Loucy (cell line): ENCODE results near the gene RNF38.

ENCODE experiments used
- H2AFZ ChIP-seq: fragments of 200-600 bp; sonication (generic); 2 replicates; pipeline ENCODE4 v1.6.0; 2016; ENCODE audit warnings: antibody characterized with exemption, mild to moderate bottlenecking, low read length, moderate library complexity
- H3F3A ChIP-seq: fragments of 200-600 bp; 2 replicates; pipeline ENCODE4 v1.6.0; 2016; ENCODE audit warnings: antibody characterized with exemption, low read depth, mild to moderate bottlenecking
- H3K27me3 ChIP-seq: fragments of 200-600 bp; sonication (generic); 2 replicates; pipeline ENCODE4 v1.6.1; 2014; ENCODE audit warnings: low read length, mild to moderate bottlenecking; ENCODE audit not compliant: insufficient read depth, poor library complexity, severe bottlenecking
- H3K36me3 ChIP-seq: fragments of 200-600 bp; sonication (generic); 2 replicates; pipeline ENCODE4 v1.6.1; 2016; ENCODE audit warnings: low read length; ENCODE audit not compliant: insufficient read depth
- H3K4me1 ChIP-seq: fragments of 200-600 bp; sonication (generic); 2 replicates; pipeline ENCODE4 v1.5.1; 2014; ENCODE audit warnings: low read length, mild to moderate bottlenecking; ENCODE audit not compliant: insufficient read depth, poor library complexity, severe bottlenecking
- H3K4me2 ChIP-seq: fragments of 200-600 bp; sonication (generic); 2 replicates; pipeline ENCODE4 v1.6.0; 2014; ENCODE audit warnings: antibody characterized with exemption, low read length, low read depth, mild to moderate bottlenecking; ENCODE audit not compliant: poor library complexity, severe bottlenecking
- H3K4me3 ChIP-seq: fragments of 200-600 bp; sonication (generic); 2 replicates; pipeline ENCODE4 v1.5.1; 2014; ENCODE audit warnings: low read length, mild to moderate bottlenecking, mixed read lengths; ENCODE audit not compliant: poor library complexity, severe bottlenecking
- H3K79me2 ChIP-seq: fragments of 200-600 bp; sonication (generic); 2 replicates; pipeline ENCODE4 v1.6.1; 2014; ENCODE audit warnings: low read length; ENCODE audit not compliant: insufficient read depth
- H3K9ac ChIP-seq: fragments of 200-600 bp; sonication (generic); 2 replicates; pipeline ENCODE4 v1.6.0; 2014; ENCODE audit warnings: mild to moderate bottlenecking, low read depth, low read length, moderate library complexity; ENCODE audit not compliant: poor library complexity, severe bottlenecking
- H3K9me2 ChIP-seq: fragments of 200-600 bp; sonication (generic); replicated peaks from 2 replicates; pipeline ENCODE4 v1.6.1; 2016; ENCODE audit warnings: low read depth, low read length, mixed read lengths
- H3K9me3 ChIP-seq: fragments of 200-600 bp; sonication (generic); 2 replicates; pipeline ENCODE4 v1.6.1; 2014; ENCODE audit warnings: mild to moderate bottlenecking, antibody characterized with exemption, low read length, low read depth; ENCODE audit not compliant: insufficient read depth
- H4K20me1 ChIP-seq: fragments of 200-600 bp; sonication (generic); 2 replicates; pipeline ENCODE4 v1.6.0; 2014; ENCODE audit warnings: antibody characterized with exemption, low read length, mild to moderate bottlenecking; ENCODE audit not compliant: insufficient read depth, poor library complexity, severe bottlenecking
- EZH2phosphoT487 ChIP-seq: fragments of 200-600 bp; IDR thresholded peaks from 2 replicates; pipeline ENCODE4 v1.6.1; 2018; ENCODE audit warnings: antibody characterized with exemption, mild to moderate bottlenecking, moderate library complexity, borderline replicate concordance
- TF ChIP-seq, protein P1 (sequence below): fragments of 200-600 bp; sonication (generic); conservative IDR thresholded peaks from 2 replicates; pipeline ENCODE4 v1.5.1; 2014; ENCODE audit warnings: mild to moderate bottlenecking, antibody characterized with exemption, low read length

RNF38 gene

DNA sequence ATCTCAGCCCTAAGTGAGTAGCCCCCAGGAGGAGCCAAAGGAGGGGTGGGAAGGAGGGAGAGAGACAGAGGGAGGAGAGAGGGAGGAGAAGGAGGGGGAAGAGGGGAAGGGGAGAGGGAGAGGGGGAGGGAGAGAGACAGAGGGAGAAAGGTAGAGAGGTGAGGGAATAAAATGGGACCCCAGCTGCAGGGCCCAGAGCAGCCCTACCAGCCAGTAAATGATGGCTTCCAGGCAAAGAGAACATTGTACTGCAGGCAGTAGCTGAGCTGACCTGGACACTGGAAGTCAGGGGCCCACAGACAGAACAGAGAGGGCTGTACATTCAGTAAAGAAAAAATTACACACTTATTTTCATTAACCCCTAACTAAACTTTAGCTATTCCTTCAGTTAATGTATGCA is 84.0 kb downstream of the RNF38 start:
- no peak overlapping the region for H3K9ac ChIP-seq
- H3K9me2 ChIP-seq, result no peaks in the 10 kb centered on the region
- H3F3A ChIP-seq, result no peaks in the 10 kb centered on the region
- no peaks in the 10 kb centered on the region for H3K27me3 ChIP-seq
- no peak overlapping the region for H3K4me2 ChIP-seq
- H2AFZ ChIP-seq, result no peak overlapping the region
- TF ChIP-seq, protein P1, sequence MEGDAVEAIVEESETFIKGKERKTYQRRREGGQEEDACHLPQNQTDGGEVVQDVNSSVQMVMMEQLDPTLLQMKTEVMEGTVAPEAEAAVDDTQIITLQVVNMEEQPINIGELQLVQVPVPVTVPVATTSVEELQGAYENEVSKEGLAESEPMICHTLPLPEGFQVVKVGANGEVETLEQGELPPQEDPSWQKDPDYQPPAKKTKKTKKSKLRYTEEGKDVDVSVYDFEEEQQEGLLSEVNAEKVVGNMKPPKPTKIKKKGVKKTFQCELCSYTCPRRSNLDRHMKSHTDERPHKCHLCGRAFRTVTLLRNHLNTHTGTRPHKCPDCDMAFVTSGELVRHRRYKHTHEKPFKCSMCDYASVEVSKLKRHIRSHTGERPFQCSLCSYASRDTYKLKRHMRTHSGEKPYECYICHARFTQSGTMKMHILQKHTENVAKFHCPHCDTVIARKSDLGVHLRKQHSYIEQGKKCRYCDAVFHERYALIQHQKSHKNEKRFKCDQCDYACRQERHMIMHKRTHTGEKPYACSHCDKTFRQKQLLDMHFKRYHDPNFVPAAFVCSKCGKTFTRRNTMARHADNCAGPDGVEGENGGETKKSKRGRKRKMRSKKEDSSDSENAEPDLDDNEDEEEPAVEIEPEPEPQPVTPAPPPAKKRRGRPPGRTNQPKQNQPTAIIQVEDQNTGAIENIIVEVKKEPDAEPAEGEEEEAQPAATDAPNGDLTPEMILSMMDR, result no peak
- TF ChIP-seq EZH2phosphoT487, result no peak
- no peaks in the 10 kb centered on the region for H3K36me3 ChIP-seq
- no peaks in the 10 kb centered on the region for H3K79me2 ChIP-seq
- no peak overlapping the region for H3K4me3 ChIP-seq
- no peaks in the 10 kb centered on the region for H4K20me1 ChIP-seq
- H3K4me1 ChIP-seq, result peaks cover 7% of the 10 kb centered on the region
- H3K9me3 ChIP-seq, result no peaks in the 10 kb centered on the region

DNA sequence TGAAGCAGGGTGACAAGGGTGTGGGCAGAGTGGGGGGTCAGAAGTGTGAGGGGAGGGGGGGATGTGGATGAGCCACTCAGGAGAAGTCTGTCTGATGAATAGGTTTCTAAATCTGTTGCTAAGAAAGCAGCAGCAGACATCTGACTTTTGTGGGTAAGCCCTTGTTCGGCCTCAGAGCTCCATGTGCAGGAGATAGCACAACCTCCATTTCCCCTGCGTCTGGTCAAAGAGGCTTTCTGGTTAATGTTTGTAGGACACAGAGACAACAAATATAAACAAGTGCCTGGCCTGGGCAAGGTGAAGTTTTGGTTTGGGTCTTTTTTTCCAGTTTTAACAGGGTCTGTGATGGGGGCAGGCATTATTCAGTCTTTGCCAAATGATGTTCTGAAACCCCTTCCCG is 84.8 kb downstream of the RNF38 start:
- H3K9me2 ChIP-seq, result no peaks in the 10 kb centered on the region
- no peaks in the 10 kb centered on the region for H3K79me2 ChIP-seq
- no peak overlapping the region for H3K4me3 ChIP-seq
- H3K27me3 ChIP-seq, result no peaks in the 10 kb centered on the region
- peaks cover 7% of the 10 kb centered on the region for H3K4me1 ChIP-seq
- peak overlapping the region; percentile 20 for H3K4me2 ChIP-seq
- no peaks in the 10 kb centered on the region for H3K36me3 ChIP-seq
- TF ChIP-seq, protein P1, result no peak
- no peak for TF ChIP-seq EZH2phosphoT487
- H3K9ac ChIP-seq, result no peak overlapping the region
- peak overlapping the region; percentile 13; the same call in 1 of the 2 replicates for H2AFZ ChIP-seq
- no peaks in the 10 kb centered on the region for H4K20me1 ChIP-seq
- no peaks in the 10 kb centered on the region for H3K9me3 ChIP-seq
- H3F3A ChIP-seq, result no peaks in the 10 kb centered on the region

DNA sequence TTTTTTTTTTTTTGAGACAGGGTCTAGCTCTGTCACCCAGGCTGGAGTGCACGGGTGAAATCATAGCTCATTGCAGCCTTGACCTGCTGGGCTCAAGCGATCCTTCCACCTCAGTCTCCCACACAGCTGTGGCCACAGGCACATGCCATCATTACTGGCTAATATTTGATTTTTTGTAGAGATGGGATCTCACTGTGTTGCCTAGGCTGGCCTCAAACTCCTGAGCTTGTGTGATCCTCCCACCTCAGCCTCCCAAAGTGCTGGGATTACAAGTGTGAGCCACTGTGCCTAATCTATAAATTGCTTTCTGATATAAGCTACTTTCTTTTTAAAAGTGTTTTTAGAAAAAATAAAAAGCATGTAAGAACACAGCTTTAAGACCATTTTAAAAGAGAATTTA is 85.3 kb downstream of the RNF38 start:
- no peak overlapping the region for H3K4me3 ChIP-seq
- H3K9ac ChIP-seq, result no peak overlapping the region
- no peaks in the 10 kb centered on the region for H3F3A ChIP-seq
- H3K27me3 ChIP-seq, result no peaks in the 10 kb centered on the region
- no peaks in the 10 kb centered on the region for H3K9me2 ChIP-seq
- no peaks in the 10 kb centered on the region for H3K36me3 ChIP-seq
- TF ChIP-seq, protein P1, result no peak
- H2AFZ ChIP-seq, result no peak overlapping the region
- no peaks in the 10 kb centered on the region for H3K79me2 ChIP-seq
- no peaks in the 10 kb centered on the region for H3K9me3 ChIP-seq
- H3K4me2 ChIP-seq, result no peak overlapping the region
- H4K20me1 ChIP-seq, result no peaks in the 10 kb centered on the region
- H3K4me1 ChIP-seq, result peaks cover 7% of the 10 kb centered on the region
